ENCODE data around the gene MMP25. TPM values are rescaled to one million over a fixed set of nuclear protein-coding genes. Genes with fewer than 3 reads are reported as not detected.
A peak's percentile ranks its signal among the peaks of the same experiment; 100 is the strongest.

The MMP25 gene
- total RNA-seq, 4 donors from 2014 or later = 1.4 to 3.3 (median 2.4) TPM; not detected in 1

DNA sequence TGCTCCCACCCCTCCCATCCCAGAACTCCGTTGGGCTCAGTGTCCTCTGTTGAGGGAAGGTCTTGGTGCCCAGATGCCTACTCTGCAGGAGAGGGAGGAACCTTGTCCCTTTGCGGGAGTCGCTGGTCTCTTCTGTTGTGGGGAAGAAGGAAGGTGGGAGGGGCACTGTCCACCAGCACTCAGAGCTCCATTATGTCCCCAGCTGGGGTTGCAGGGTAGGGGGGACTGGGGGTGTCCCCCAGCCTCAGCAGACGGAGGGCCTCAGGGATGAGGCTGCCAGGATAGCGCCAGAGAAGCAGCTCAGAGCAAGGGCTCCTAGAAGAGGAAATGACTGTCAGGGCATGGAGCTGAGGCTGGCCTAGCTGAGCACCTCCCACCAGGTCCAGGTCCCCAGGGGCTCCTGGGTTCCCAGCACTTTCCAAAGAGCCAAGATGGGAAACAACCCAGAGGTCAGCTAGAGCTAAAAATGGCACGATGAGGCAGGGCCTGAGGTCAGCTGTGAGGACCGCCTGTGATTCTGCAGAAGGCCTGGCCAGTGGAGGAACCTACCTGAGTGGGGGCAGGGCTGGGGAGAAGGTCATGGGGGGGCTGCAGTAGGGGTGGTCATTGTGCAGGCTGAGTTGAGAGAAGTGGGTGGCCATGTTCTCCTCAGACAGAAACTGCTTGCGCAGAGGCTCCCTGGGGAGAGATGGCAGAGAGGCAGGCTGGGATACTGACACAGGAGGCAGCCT, 23.5 kb upstream of the MMP25 start:
- Histone ChIP-seq H3K27ac (peak overlapping the region; percentile 94 to 99 (median 96)), H3K4me3 (peak overlapping the region; percentile 60 to 78 (median 64)), H3K4me1 (peaks cover 12 to 50% (median 27%) of the 10 kb centered on the region in 4 donors), H3K36me3 (peaks cover 0 to 18% (median 0%) of the 10 kb centered on the region in 3 donors), H3K27me3 (no peaks in the 10 kb centered on the region), H3K9me3 (no peaks in the 10 kb centered on the region)
- no peak for TF ChIP-seq POLR2A (IDR thresholded peaks at IDR 0.05)
- TF ChIP-seq, protein P1, sequence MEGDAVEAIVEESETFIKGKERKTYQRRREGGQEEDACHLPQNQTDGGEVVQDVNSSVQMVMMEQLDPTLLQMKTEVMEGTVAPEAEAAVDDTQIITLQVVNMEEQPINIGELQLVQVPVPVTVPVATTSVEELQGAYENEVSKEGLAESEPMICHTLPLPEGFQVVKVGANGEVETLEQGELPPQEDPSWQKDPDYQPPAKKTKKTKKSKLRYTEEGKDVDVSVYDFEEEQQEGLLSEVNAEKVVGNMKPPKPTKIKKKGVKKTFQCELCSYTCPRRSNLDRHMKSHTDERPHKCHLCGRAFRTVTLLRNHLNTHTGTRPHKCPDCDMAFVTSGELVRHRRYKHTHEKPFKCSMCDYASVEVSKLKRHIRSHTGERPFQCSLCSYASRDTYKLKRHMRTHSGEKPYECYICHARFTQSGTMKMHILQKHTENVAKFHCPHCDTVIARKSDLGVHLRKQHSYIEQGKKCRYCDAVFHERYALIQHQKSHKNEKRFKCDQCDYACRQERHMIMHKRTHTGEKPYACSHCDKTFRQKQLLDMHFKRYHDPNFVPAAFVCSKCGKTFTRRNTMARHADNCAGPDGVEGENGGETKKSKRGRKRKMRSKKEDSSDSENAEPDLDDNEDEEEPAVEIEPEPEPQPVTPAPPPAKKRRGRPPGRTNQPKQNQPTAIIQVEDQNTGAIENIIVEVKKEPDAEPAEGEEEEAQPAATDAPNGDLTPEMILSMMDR (IDR thresholded peaks at IDR 0.05) = no peak
- DNase-seq = no peak

GRCh38 chr16:3023415-3023668, 23.0 kb upstream of the MMP25 start:
- peak overlapping the region; percentile 60 to 78 (median 64) for H3K4me3 ChIP-seq
- H3K27ac ChIP-seq = peak overlapping the region; percentile 94 to 99 (median 96)
- no peak for TF ChIP-seq POLR2A (IDR thresholded peaks at IDR 0.05)
- TF ChIP-seq, protein P1 (IDR thresholded peaks at IDR 0.05) = no peak
- no peaks in the 10 kb centered on the region for H3K9me3 ChIP-seq
- H3K36me3 ChIP-seq = peaks cover 0 to 18% (median 0%) of the 10 kb centered on the region in 3 donors
- no peaks in the 10 kb centered on the region for H3K27me3 ChIP-seq
- DNase-seq = no peak
- H3K4me1 ChIP-seq = peaks cover 14 to 55% (median 31%) of the 10 kb centered on the region in 4 donors

DNA sequence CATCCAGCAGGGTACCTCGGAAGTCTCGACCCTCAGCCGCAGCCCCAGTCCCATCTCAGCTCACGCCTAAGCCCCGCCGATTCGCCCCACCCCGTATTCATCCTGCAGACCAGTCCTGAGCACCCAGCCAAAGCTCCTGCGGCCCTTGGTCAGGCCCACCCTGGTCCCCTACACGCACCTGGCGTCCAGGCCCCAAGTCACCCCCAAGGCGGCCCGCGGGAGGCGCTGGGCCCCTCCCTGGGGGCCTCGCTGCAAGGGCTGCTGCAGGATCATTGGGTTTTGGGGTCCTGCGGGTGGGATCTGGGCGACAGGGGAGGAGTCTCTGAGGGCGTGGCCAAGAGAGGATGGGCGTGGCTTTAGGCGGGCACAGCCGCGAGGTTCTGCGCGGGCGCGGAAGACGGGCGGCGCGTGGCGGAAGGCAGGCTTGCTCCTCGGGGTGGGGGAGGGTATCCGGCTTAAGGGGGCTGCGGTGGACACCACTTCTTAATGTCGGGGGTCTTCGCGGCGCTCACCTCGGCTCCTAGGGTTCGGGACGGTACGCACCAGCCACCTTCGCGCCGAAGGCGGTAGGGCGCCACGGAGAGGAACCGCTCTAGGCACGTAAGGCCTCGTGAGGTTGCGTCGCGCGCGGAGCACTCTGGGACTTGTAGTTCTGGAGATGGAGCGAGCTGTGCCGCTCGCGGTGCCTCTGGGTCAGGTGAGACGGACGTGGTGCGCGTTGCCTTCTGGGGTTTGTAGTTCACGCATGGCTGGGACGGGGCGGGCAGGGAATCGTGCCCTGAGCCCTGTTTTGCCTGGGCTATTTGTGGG, 22.5 kb upstream of the MMP25 start, which contains the start of the genes HCFC1R1 and THOC6:
Gene HCFC1R1, minus strand, starts transcription at position 274 of the 810 bp plus-strand sequence. Its CDS starts 1 bp downstream, at position 273.
Gene THOC6, plus strand, starts transcription at position 367 of the 810 bp plus-strand sequence. Its CDS starts 292 bp downstream, at position 659.
- TF ChIP-seq POLR2A (IDR thresholded peaks at IDR 0.05) = peak; percentile 74 to 78
- TF ChIP-seq, protein P1 (IDR thresholded peaks at IDR 0.05) = peak in 1 of 6 experiments; percentile 14
- Histone ChIP-seq H3K36me3 (peaks cover 0 to 18% (median 0%) of the 10 kb centered on the region in 3 donors), H3K4me3 (peak within 1 kb of the TSS; percentile 60 to 78 (median 64)), H3K9me3 (no peaks in the 10 kb centered on the region), H3K4me1 (peaks cover 14 to 55% (median 34%) of the 10 kb centered on the region in 4 donors), H3K27ac (peak within 1 kb of the TSS; percentile 94 to 99 (median 96)), H3K27me3 (no peaks in the 10 kb centered on the region)
- DNase-seq = peak; percentile 98 to 99 (median 98)

DNA sequence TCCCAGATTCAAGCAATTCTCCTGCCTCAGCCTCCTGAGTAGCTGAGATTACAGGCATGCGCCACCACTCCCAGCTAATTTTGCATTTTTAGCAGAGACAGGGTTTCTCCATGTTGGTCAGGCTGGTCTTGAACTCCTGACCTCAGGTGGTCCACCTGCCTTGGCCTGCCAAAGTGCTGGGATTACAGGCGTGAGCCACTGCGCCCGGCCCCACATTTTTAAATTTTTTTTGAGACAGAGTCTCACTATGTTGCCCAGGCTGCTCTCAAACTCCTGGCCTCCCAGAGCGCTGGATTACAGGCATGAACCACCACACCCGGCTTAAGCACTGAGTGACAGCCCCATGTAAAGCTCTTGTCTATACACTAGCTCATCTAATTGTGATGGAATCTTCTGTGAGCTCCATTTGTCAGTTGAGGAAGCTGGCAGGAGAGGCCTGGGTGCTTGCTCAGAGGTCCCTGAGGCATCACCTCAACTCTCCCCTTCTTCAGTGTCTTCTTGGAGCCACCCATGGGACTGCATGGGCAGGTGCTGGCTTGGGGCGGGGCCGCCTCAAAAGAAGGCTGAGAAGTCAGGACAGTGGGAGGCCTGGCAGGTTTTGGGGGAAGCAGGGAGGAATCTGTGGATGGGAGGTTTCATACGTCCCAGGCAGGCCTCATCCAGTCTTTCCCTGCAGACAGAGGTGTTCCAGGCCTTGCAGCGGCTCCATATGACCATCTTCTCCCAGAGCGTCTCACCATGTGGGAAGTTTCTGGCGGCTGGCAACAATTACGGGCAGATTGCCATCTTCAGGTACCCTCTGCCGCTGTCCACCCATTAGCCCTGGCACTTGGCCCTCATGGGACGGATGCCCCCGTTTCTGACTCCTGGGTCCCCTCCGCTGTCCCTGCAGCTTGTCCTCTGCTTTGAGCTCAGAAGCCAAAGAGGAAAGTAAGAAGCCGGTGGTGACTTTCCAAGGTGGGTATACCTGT, 21.0 kb upstream of the MMP25 start:
- Histone ChIP-seq H3K4me1 (peaks cover 14 to 58% (median 30%) of the 10 kb centered on the region in 4 donors), H3K27me3 (no peaks in the 10 kb centered on the region), H3K9me3 (no peaks in the 10 kb centered on the region), H3K36me3 (peaks cover 0 to 20% (median 0%) of the 10 kb centered on the region in 3 donors), H3K4me3 (no peak overlapping the region), H3K27ac (no peak overlapping the region)
- peak in 1 of 3 donors; percentile 49 for DNase-seq
- TF ChIP-seq POLR2A (IDR thresholded peaks at IDR 0.05) = no peak
- TF ChIP-seq, protein P1 (IDR thresholded peaks at IDR 0.05) = no peak

- Histone ChIP-seq H3K36me3 (peaks cover 0 to 22% (median 0%) of the 10 kb centered on the region in 3 donors), H3K9me3 (no peaks in the 10 kb centered on the region), H3K4me1 (peaks cover 14 to 55% (median 29%) of the 10 kb centered on the region in 4 donors), H3K4me3 (no peak overlapping the region), H3K27ac (no peak overlapping the region), H3K27me3 (no peaks in the 10 kb centered on the region)
- TF ChIP-seq, protein P1 (IDR thresholded peaks at IDR 0.05) = no peak
- TF ChIP-seq POLR2A (IDR thresholded peaks at IDR 0.05) = no peak
- DNase-seq = peak in 1 of 3 donors; percentile 32
Measured at GRCh38 chr16:3026003-3026378, 20.4 kb upstream of the MMP25 start.

Measured in Peyer's patch (tissue), 4 donors.